Neural cell (in vitro differentiated cells): Measurements from ENCODE around the gene TCOF1. TPM values are rescaled to one million over a fixed set of nuclear protein-coding genes. Genes with fewer than 3 reads are reported as not detected.
A peak's percentile ranks its signal among the peaks of the same experiment; 100 is the strongest.

Source experiments
- H2AFZ ChIP-seq: fragments of 200-600, 300-800 bp; sonication (generic), shearing (Covaris generic); 2 replicates; pipeline ENCODE4 v1.6.0; 2014; ENCODE audit warnings: low read depth, mild to moderate bottlenecking, antibody characterized with exemption, low read length, moderate library complexity
- H3F3A ChIP-seq: fragments of 200-600 bp; shearing (Covaris generic); 2 replicates; pipeline ENCODE4 v1.6.1; 2016; ENCODE audit warnings: mild to moderate bottlenecking, moderate library complexity, mixed read lengths, antibody characterized with exemption, low read length; ENCODE audit not compliant: insufficient read depth, poor library complexity, severe bottlenecking
- H3K27ac ChIP-seq: fragments of 200-600, 300-800 bp; sonication (generic), shearing (Covaris generic); 2 replicates; pipeline ENCODE4 v1.5.1; 2014; ENCODE audit warnings: mild to moderate bottlenecking, low read length, moderate library complexity
- H3K27me3 ChIP-seq: fragments of 300-800, 200-600 bp; sonication (generic), shearing (Covaris generic); 2 replicates; pipeline ENCODE4 v1.6.0; 2014; ENCODE audit warnings: mild to moderate bottlenecking, low read depth, low read length, moderate library complexity; ENCODE audit not compliant: insufficient read depth
- H3K36me3 ChIP-seq: fragments of 300-800, 200-600 bp; sonication (generic), shearing (Covaris generic); 2 replicates; pipeline ENCODE4 v1.5.1; 2014; ENCODE audit warnings: mild to moderate bottlenecking, antibody characterized with exemption, low read length, moderate library complexity; ENCODE audit not compliant: insufficient read depth
- H3K4me2 ChIP-seq: fragments of 300-800, 200-600 bp; sonication (generic), shearing (Covaris generic); 2 replicates; pipeline ENCODE4 v1.6.0; 2014; ENCODE audit warnings: mild to moderate bottlenecking, low read length
- H3K4me3 ChIP-seq: fragments of 300-800, 200-600 bp; sonication (generic), shearing (Covaris generic); 2 replicates; pipeline ENCODE4 v1.5.1; 2014; ENCODE audit warnings: mild to moderate bottlenecking, low read length, moderate library complexity
- H3K79me2 ChIP-seq: fragments of 200-600 bp; shearing (Covaris generic); replicated peaks from 2 replicates; pipeline ENCODE4 v1.6.0; 2014; ENCODE audit warnings: mild to moderate bottlenecking, low read length, moderate library complexity; ENCODE audit not compliant: insufficient read depth
- H3K9ac ChIP-seq: fragments of 300-800, 200-600 bp; sonication (generic), shearing (Covaris generic); 2 replicates; pipeline ENCODE4 v1.6.1; 2016; ENCODE audit warnings: mild to moderate bottlenecking, low read length, mixed read lengths
- H3K9me2 ChIP-seq: fragments of 200-600 bp; shearing (Covaris generic); 2 replicates; pipeline ENCODE4 v1.6.1; 2016; ENCODE audit warnings: mild to moderate bottlenecking, low read length, mixed read lengths; ENCODE audit not compliant: insufficient read depth
- H3K9me3 ChIP-seq: fragments of 200-600, 300-800 bp; sonication (generic), shearing (Covaris generic); 2 replicates; pipeline ENCODE4 v1.6.1; 2016; ENCODE audit warnings: mild to moderate bottlenecking, mixed run types, low read length, moderate library complexity, mixed read lengths
- H4K20me1 ChIP-seq: fragments of 200-600 bp; shearing (Covaris generic); 2 replicates; pipeline ENCODE4 v1.6.1; 2016; ENCODE audit warnings: mild to moderate bottlenecking, mixed run types; ENCODE audit not compliant: insufficient read depth
- CTCF ChIP-seq: fragments of 450-650 bp; IDR thresholded peaks from 2 replicates; pipeline ENCODE4 v1.5.1; 2014; ENCODE audit warnings: antibody characterized with exemption, mild to moderate bottlenecking, moderate library complexity; ENCODE audit not compliant: poor library complexity, severe bottlenecking
- EP300 ChIP-seq: fragments of 450-650 bp; conservative IDR thresholded peaks from 2 replicates; pipeline ENCODE4 v1.6.1; 2014; ENCODE audit warnings: antibody characterized with exemption, mild to moderate bottlenecking, moderate library complexity; ENCODE audit not compliant: poor library complexity, severe bottlenecking
- EZH2 ChIP-seq: fragments of 200-600, 300-800 bp; shearing (Covaris generic), sonication (generic); IDR thresholded peaks from 2 replicates; pipeline ENCODE4 v1.6.1; 2014; ENCODE audit warnings: antibody characterized with exemption, low read length, borderline replicate concordance, mild to moderate bottlenecking; ENCODE audit not compliant: insufficient read depth, poor library complexity, severe bottlenecking
- MXI1 ChIP-seq: fragments of 450-650 bp; conservative IDR thresholded peaks from 2 replicates; pipeline ENCODE4 v1.6.1; 2014; ENCODE audit warnings: antibody characterized with exemption, mild to moderate bottlenecking; ENCODE audit not compliant: poor library complexity, severe bottlenecking
- POLR2AphosphoS5 ChIP-seq: IDR thresholded peaks from 2 replicates; pipeline ENCODE4 v1.6.1; 2012
- RAD21 ChIP-seq: fragments of 450-650 bp; conservative IDR thresholded peaks from 2 replicates; pipeline ENCODE4 v1.6.1; 2014; ENCODE audit warnings: antibody characterized with exemption, mild to moderate bottlenecking, moderate library complexity
- SMC3 ChIP-seq: fragments of 450-650 bp; conservative IDR thresholded peaks from 2 replicates; pipeline ENCODE4 v1.6.1; 2014; ENCODE audit warnings: antibody characterized with exemption, mild to moderate bottlenecking, moderate library complexity; ENCODE audit not compliant: poor library complexity
- TAF1 ChIP-seq: IDR thresholded peaks from 2 replicates; pipeline ENCODE4 v1.6.1; 2012; ENCODE audit warnings: low read depth
- polyA plus RNA-seq: library from polyadenylated mRNA; depleted of rRNA; stranded (reverse); fragments of >200 nt; gene quantifications from 2 replicates; pipeline ENCODE4 v1.2.3, GENCODE V29; 2014
- TF ChIP-seq, protein P1 (sequence below): IDR thresholded peaks from 2 replicates; pipeline ENCODE4 v1.6.1; 2012; ENCODE audit warnings: borderline replicate concordance

TCOF1 gene
- polyA plus RNA-seq, 1 donor from 2014 or later, result 6.5 TPM

DNA sequence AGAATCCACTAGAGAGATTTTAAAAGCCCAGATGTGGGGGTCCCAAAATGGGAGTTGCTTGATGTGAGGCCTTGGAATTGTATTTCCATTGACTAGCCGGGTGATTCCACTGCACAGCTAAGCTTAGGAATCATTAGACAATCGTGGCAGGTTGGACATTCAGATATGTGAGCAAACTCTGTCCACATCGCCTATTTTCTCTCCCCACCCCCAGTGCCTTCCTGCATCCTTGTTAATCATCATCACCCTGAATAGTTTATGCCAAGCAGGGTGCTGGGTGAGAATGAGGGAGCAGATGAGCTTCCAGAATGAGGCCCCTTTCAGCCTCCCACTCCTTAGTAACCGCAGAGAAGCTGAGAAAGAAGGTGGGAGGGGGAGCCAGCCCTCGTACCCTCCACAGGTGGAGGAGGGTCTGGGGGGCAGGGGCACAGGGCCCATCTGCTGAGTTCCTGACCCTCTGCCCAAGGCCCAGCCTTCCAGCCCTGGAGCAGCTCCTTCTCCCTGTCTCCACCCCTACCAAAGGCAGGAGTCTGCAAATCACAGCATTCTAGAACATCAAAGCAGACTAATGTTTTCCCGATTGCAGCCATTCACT lies 7.7 kb upstream of the TCOF1 start:
- Histone ChIP-seq H3K9me3 (no peaks in the 10 kb centered on the region), H2AFZ (no peak overlapping the region), H3K4me3 (no peak overlapping the region), H3K27me3 (no peaks in the 10 kb centered on the region), H3K4me2 (no peak overlapping the region), H3K9me2 (no peaks in the 10 kb centered on the region), H3K36me3 (no peaks in the 10 kb centered on the region), H3F3A (no peaks in the 10 kb centered on the region), H3K79me2 (no peaks in the 10 kb centered on the region), H3K27ac (no peak overlapping the region), H4K20me1 (no peaks in the 10 kb centered on the region), H3K9ac (peak overlapping the region; percentile 16)
- TF ChIP-seq, protein P1, sequence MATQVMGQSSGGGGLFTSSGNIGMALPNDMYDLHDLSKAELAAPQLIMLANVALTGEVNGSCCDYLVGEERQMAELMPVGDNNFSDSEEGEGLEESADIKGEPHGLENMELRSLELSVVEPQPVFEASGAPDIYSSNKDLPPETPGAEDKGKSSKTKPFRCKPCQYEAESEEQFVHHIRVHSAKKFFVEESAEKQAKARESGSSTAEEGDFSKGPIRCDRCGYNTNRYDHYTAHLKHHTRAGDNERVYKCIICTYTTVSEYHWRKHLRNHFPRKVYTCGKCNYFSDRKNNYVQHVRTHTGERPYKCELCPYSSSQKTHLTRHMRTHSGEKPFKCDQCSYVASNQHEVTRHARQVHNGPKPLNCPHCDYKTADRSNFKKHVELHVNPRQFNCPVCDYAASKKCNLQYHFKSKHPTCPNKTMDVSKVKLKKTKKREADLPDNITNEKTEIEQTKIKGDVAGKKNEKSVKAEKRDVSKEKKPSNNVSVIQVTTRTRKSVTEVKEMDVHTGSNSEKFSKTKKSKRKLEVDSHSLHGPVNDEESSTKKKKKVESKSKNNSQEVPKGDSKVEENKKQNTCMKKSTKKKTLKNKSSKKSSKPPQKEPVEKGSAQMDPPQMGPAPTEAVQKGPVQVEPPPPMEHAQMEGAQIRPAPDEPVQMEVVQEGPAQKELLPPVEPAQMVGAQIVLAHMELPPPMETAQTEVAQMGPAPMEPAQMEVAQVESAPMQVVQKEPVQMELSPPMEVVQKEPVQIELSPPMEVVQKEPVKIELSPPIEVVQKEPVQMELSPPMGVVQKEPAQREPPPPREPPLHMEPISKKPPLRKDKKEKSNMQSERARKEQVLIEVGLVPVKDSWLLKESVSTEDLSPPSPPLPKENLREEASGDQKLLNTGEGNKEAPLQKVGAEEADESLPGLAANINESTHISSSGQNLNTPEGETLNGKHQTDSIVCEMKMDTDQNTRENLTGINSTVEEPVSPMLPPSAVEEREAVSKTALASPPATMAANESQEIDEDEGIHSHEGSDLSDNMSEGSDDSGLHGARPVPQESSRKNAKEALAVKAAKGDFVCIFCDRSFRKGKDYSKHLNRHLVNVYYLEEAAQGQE, result no peak
- TF ChIP-seq RAD21 (no peak), EZH2 (no peak), CTCF (no peak), POLR2AphosphoS5 (no peak), MXI1 (no peak), TAF1 (no peak), SMC3 (no peak), EP300 (no peak)

DNA sequence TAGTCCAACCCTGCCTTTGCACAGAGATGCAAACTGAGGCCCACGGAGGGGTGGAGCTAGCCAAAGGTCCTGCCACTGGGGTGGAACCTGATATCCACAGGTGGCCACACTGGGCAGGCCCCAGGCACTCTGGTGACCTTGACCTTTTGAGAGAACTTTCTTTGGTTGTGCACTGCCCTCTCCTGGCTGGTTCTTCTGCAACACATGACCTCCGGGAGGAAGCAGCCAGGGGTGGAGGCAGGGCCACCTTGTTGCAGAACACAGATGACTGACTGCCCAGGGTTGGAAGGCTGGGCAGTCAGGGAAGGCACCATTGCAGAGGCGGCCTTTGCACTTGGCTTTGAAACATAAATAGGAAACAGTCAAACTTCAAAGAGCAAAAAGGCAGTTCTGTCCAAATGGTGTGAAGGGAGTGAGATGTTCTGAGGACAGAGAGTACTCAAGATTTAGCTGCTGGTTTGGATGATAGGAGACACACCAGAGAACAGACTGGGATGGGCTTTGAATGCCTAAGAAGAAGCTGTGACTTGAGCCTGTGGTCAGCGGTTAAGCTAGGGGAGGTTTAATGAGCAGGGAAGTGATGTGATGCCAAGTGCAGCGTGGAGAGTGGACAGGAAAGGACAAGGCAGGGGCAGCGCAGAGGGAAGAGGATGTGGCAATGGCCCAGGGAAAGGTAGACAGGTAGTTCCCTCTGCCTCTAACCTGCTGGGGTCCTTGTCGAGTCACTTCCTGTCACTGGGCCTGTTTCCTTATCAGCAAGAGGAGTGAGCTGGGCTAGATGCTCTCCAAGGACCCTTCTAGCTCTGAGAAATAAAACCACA lies 6.8 kb upstream of the TCOF1 start:
- no peaks in the 10 kb centered on the region for H3K9me2 ChIP-seq
- no peak overlapping the region for H3K4me3 ChIP-seq
- no peaks in the 10 kb centered on the region for H3K27me3 ChIP-seq
- no peak overlapping the region for H2AFZ ChIP-seq
- no peaks in the 10 kb centered on the region for H3F3A ChIP-seq
- H3K4me2 ChIP-seq, result no peak overlapping the region
- H3K9me3 ChIP-seq, result no peaks in the 10 kb centered on the region
- TF ChIP-seq POLR2AphosphoS5, result no peak
- TF ChIP-seq, protein P1, result no peak
- no peak for TF ChIP-seq EZH2
- TF ChIP-seq CTCF, result peak; percentile 94
- TF ChIP-seq MXI1, result peak; percentile 39
- no peak for TF ChIP-seq EP300
- peak; percentile 98 for TF ChIP-seq SMC3
- TF ChIP-seq TAF1, result no peak
- TF ChIP-seq RAD21, result peak; percentile 97
- no peaks in the 10 kb centered on the region for H3K36me3 ChIP-seq
- no peaks in the 10 kb centered on the region for H3K79me2 ChIP-seq
- H3K9ac ChIP-seq, result no peak overlapping the region
- no peaks in the 10 kb centered on the region for H4K20me1 ChIP-seq
- no peak overlapping the region for H3K27ac ChIP-seq
